ENCODE measurements around the gene KCNH1.

Gene KCNH1

DNA sequence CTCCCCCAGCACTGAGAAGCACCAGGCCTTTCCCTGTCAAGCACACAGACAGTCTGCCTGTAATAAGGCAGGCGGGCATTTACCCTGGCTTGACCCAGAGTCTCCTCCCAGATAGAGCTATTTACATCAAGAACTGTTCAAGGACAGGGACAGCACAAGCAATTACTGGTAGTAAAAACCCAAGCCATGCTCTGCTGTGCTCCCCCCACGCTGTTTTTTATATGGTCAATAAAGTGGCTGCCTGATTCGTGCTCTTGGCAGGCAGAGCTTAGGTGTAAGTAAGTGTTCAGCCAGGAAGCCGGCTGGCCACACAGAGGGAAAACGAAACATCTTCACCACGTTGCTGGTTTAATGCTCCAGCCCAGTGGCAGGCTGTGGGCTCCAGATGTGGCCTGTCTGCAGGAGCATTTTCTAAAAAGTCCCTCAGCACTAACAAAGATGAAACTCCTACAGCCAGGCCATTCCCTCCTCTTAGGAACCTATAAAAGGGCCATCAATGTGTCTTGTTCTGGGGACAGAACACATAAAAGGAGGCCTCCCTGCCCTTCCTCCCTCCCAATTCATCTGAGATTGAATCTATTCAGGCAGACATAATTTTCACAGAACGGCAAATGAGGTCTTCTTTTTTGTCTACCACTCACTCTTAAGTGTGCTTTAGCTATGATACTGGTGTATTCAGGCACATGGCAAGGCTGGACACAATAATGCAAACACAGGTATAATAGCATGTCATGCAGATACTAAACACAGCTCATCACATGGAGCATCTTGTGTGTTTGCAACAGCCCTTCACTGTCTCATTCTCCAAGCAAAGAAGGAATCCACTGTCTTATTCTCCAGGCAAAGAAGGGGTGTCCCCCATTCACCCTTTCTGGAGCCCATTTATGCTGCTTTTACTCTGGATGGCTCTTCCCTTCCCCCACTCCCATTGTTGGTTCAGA lies 426.4 kb downstream of the KCNH1 start:
- H3K4me1 ChIP-seq (ENCODE audit: control insufficient read depth, insufficient read depth, low read length), result no peaks in the 10 kb centered on the region
- no peaks in the 10 kb centered on the region for H3K36me3 ChIP-seq (ENCODE audit: control insufficient read depth, insufficient read depth, low read length)
- H3K27me3 ChIP-seq (ENCODE audit: control insufficient read depth, insufficient read depth, low read length), result no peaks in the 10 kb centered on the region
- H3K9ac ChIP-seq (ENCODE audit: low read length), result no peak overlapping the region
- H3K9me3 ChIP-seq (ENCODE audit: control insufficient read depth, low read length), result no peaks in the 10 kb centered on the region
- no peak overlapping the region for H3K4me3 ChIP-seq (ENCODE audit: low read length)

- Histone ChIP-seq H3K36me3 (ENCODE audit: control insufficient read depth, insufficient read depth, low read length) (no peaks in the 10 kb centered on the region), H3K9ac (ENCODE audit: low read length) (no peak overlapping the region), H3K4me3 (ENCODE audit: low read length) (no peak overlapping the region), H3K9me3 (ENCODE audit: control insufficient read depth, low read length) (no peaks in the 10 kb centered on the region), H3K27me3 (ENCODE audit: control insufficient read depth, insufficient read depth, low read length) (no peaks in the 10 kb centered on the region), H3K4me1 (ENCODE audit: control insufficient read depth, insufficient read depth, low read length) (no peaks in the 10 kb centered on the region)
Measured at GRCh38 chr1:210706246-210706645, 427.7 kb downstream of the KCNH1 start.

DNA sequence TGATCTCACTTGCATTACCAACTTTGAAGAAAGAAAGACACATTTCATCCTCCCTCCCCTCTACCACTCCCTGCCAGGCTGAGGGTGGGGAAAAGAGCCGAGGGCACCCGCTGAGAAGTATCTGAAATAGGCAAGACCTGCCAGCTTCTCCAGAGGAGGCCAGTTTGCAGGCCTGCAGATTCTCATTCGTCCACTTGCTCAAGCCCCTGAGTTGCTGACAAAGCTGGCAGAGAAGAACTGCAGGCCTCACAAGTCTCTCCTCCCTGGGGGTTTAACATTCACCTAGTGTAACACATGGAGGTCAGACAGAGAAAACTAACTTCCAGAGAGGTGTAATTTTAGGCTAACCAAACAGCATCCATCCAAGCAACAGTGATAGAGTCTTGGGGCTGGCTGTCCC lies 428.9 kb downstream of the KCNH1 start:
- Histone ChIP-seq H3K4me1 (ENCODE audit: control insufficient read depth, insufficient read depth, low read length) (no peaks in the 10 kb centered on the region), H3K27me3 (ENCODE audit: control insufficient read depth, insufficient read depth, low read length) (no peaks in the 10 kb centered on the region)

DNA sequence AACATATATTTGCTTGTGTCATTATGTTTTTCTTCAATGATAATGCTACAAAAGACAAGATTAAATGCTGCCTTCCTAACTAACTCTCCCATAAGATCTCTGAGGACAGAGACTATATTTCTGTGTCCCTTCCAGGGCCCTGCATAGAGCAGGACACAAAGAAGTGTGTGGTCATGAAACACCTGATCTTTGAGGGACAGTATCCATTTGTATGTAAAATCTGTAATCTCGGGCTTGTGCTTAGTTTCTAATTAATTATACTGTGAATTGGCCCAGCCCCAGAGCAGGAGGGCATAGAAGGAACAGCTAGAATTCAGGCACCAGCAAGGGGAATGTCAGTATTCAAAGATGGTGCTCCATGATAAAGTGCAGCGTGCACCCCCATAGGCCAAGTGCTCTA lies 430.4 kb downstream of the KCNH1 start:
- no peaks in the 10 kb centered on the region for H3K4me1 ChIP-seq (ENCODE audit: control insufficient read depth, insufficient read depth, low read length)
- H3K27me3 ChIP-seq (ENCODE audit: control insufficient read depth, insufficient read depth, low read length), result no peaks in the 10 kb centered on the region
- H3K9me3 ChIP-seq (ENCODE audit: control insufficient read depth, low read length), result no peaks in the 10 kb centered on the region
- H3K4me3 ChIP-seq (ENCODE audit: low read length), result no peak overlapping the region
- no peaks in the 10 kb centered on the region for H3K36me3 ChIP-seq (ENCODE audit: control insufficient read depth, insufficient read depth, low read length)
- no peak overlapping the region for H3K9ac ChIP-seq (ENCODE audit: low read length)

More for the DNA sequence above, 428.9 kb downstream of the KCNH1 start:
- Histone ChIP-seq H3K9me3 (ENCODE audit: control insufficient read depth, low read length) (no peaks in the 10 kb centered on the region), H3K9ac (ENCODE audit: low read length) (no peak overlapping the region), H3K4me3 (ENCODE audit: low read length) (no peak overlapping the region), H3K36me3 (ENCODE audit: control insufficient read depth, insufficient read depth, low read length) (no peaks in the 10 kb centered on the region)

- no peak overlapping the region for H3K9ac ChIP-seq (ENCODE audit: low read length)
- no peaks in the 10 kb centered on the region for H3K27me3 ChIP-seq (ENCODE audit: control insufficient read depth, insufficient read depth, low read length)
- no peaks in the 10 kb centered on the region for H3K4me1 ChIP-seq (ENCODE audit: control insufficient read depth, insufficient read depth, low read length)
- H3K36me3 ChIP-seq (ENCODE audit: control insufficient read depth, insufficient read depth, low read length), result no peaks in the 10 kb centered on the region
- H3K4me3 ChIP-seq (ENCODE audit: low read length), result no peak overlapping the region
- H3K9me3 ChIP-seq (ENCODE audit: control insufficient read depth, low read length), result no peaks in the 10 kb centered on the region
Measured at GRCh38 chr1:210702506-210702905, 431.4 kb downstream of the KCNH1 start.

DNA sequence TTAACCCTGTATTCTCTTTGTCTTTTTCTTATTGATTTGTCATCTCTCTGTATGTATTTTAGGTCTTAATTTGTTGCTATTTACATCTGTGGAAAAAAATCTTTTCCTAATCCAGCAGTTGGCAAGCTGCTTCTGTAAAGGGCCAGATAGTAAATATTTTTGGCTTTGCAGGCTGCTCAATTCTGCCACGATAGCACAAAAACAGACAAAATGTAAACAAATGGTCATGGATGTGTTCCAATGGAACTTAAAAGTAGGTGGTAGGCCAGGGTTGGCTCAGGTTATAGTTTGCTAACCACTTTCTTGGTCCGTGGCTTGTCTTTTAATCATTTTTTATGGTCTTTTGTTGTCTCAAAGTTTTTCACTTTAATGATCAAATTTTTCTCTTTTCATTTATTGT lies 433.4 kb downstream of the KCNH1 start:
- Histone ChIP-seq H3K27me3 (ENCODE audit: control insufficient read depth, insufficient read depth, low read length) (no peaks in the 10 kb centered on the region), H3K9ac (ENCODE audit: low read length) (no peak overlapping the region), H3K9me3 (ENCODE audit: control insufficient read depth, low read length) (no peaks in the 10 kb centered on the region), H3K4me3 (ENCODE audit: low read length) (no peak overlapping the region), H3K4me1 (ENCODE audit: control insufficient read depth, insufficient read depth, low read length) (no peaks in the 10 kb centered on the region), H3K36me3 (ENCODE audit: control insufficient read depth, insufficient read depth, low read length) (no peaks in the 10 kb centered on the region)

DNA sequence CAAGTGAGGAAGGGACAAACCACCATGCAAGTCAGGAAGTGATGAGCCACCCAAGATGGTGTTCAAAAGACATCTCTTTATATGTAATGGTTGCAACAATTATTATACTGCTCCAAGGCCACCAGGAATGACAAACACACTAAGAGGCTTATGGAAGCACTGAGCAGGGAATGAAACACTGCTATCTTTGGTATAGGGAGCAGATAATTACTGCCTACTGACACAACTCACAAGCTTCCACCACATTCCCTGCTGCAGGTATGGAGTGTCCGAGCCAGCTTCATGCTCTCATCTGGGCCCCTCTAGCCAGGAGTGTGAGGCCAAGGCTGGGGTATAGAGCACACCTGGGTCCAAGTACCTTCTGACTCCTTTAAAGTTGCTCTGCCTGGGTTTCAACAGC lies 433.9 kb downstream of the KCNH1 start:
- no peaks in the 10 kb centered on the region for H3K27me3 ChIP-seq (ENCODE audit: control insufficient read depth, insufficient read depth, low read length)

DNA sequence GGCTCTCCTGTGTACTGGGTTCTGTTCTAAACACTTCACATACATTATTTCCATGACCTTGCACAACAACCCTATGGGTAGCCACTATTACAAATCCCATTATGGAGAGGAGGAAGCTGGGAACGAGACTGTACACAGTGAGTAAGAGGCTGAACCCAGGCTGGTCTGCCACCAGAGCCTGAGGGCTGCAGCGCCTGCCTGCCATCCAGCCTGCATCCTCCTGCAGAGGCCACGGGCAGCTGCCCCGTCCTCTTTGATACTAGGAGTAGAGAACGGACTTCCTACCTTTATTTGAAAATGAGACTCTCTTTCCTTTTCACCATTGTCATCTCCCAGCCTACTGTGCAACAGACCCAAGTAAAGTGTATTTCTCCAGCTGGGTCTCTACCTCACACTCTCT lies 435.3 kb downstream of the KCNH1 start:
- no peaks in the 10 kb centered on the region for H3K27me3 ChIP-seq (ENCODE audit: control insufficient read depth, insufficient read depth, low read length)
- no peak overlapping the region for H3K4me3 ChIP-seq (ENCODE audit: low read length)
- H3K9ac ChIP-seq (ENCODE audit: low read length), result no peak overlapping the region
- no peaks in the 10 kb centered on the region for H3K36me3 ChIP-seq (ENCODE audit: control insufficient read depth, insufficient read depth, low read length)
- H3K9me3 ChIP-seq (ENCODE audit: control insufficient read depth, low read length), result no peaks in the 10 kb centered on the region
- H3K4me1 ChIP-seq (ENCODE audit: control insufficient read depth, insufficient read depth, low read length), result no peaks in the 10 kb centered on the region

More for the DNA sequence above, 433.9 kb downstream of the KCNH1 start:
- no peak overlapping the region for H3K9ac ChIP-seq (ENCODE audit: low read length)
- H3K4me1 ChIP-seq (ENCODE audit: control insufficient read depth, insufficient read depth, low read length), result no peaks in the 10 kb centered on the region
- H3K4me3 ChIP-seq (ENCODE audit: low read length), result no peak overlapping the region
- H3K9me3 ChIP-seq (ENCODE audit: control insufficient read depth, low read length), result no peaks in the 10 kb centered on the region
- H3K36me3 ChIP-seq (ENCODE audit: control insufficient read depth, insufficient read depth, low read length), result no peaks in the 10 kb centered on the region

- no peaks in the 10 kb centered on the region for H3K36me3 ChIP-seq (ENCODE audit: control insufficient read depth, insufficient read depth, low read length)
- H3K4me3 ChIP-seq (ENCODE audit: low read length), result no peak overlapping the region
Measured at GRCh38 chr1:210697185-210697584, 436.8 kb downstream of the KCNH1 start.

GRCh38 chr1:210696709-210697108 lies 437.2 kb downstream of the KCNH1 start:
- no peak overlapping the region for H3K4me3 ChIP-seq (ENCODE audit: low read length)
- H3K36me3 ChIP-seq (ENCODE audit: control insufficient read depth, insufficient read depth, low read length), result no peaks in the 10 kb centered on the region
- H3K27me3 ChIP-seq (ENCODE audit: control insufficient read depth, insufficient read depth, low read length), result no peaks in the 10 kb centered on the region
- no peaks in the 10 kb centered on the region for H3K9me3 ChIP-seq (ENCODE audit: control insufficient read depth, low read length)
- H3K4me1 ChIP-seq (ENCODE audit: control insufficient read depth, insufficient read depth, low read length), result no peaks in the 10 kb centered on the region
- no peak overlapping the region for H3K9ac ChIP-seq (ENCODE audit: low read length)

More at GRCh38 chr1:210697185-210697584, 436.8 kb downstream of the KCNH1 start:
- no peak overlapping the region for H3K9ac ChIP-seq (ENCODE audit: low read length)
- H3K27me3 ChIP-seq (ENCODE audit: control insufficient read depth, insufficient read depth, low read length), result no peaks in the 10 kb centered on the region
- H3K9me3 ChIP-seq (ENCODE audit: control insufficient read depth, low read length), result no peaks in the 10 kb centered on the region
- H3K4me1 ChIP-seq (ENCODE audit: control insufficient read depth, insufficient read depth, low read length), result no peaks in the 10 kb centered on the region

- no peaks in the 10 kb centered on the region for H3K9me3 ChIP-seq (ENCODE audit: control insufficient read depth, low read length)
- H3K27me3 ChIP-seq (ENCODE audit: control insufficient read depth, insufficient read depth, low read length), result no peaks in the 10 kb centered on the region
- no peaks in the 10 kb centered on the region for H3K4me1 ChIP-seq (ENCODE audit: control insufficient read depth, insufficient read depth, low read length)
- no peak overlapping the region for H3K4me3 ChIP-seq (ENCODE audit: low read length)
- H3K36me3 ChIP-seq (ENCODE audit: control insufficient read depth, insufficient read depth, low read length), result no peaks in the 10 kb centered on the region
- H3K9ac ChIP-seq (ENCODE audit: low read length), result no peak overlapping the region
Measured at GRCh38 chr1:210695026-210695425, 438.9 kb downstream of the KCNH1 start.

DNA sequence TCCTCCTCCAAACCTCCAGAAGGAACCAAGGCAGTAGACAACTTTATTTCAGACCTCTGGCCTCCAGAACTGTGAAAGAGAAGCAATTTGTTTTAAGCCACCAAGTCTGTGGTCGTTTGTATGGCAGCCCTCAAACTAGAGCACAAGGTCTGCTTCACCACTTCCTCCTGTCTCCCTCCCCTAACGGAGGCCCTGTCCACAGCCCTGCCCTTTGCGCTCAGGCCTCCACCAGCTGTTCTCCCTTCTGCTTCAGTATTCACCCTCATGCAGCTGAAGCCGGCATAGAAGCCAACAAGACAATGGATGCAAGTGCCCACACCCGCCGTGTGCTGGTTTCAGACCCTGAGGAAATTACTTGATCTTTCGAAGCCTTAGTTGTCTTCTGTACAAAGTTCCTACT lies 441.2 kb downstream of the KCNH1 start:
- H3K36me3 ChIP-seq (ENCODE audit: control insufficient read depth, insufficient read depth, low read length), result no peaks in the 10 kb centered on the region
- H3K27me3 ChIP-seq (ENCODE audit: control insufficient read depth, insufficient read depth, low read length), result no peaks in the 10 kb centered on the region
- no peak overlapping the region for H3K4me3 ChIP-seq (ENCODE audit: low read length)
- no peak overlapping the region for H3K9ac ChIP-seq (ENCODE audit: low read length)
- H3K4me1 ChIP-seq (ENCODE audit: control insufficient read depth, insufficient read depth, low read length), result no peaks in the 10 kb centered on the region
- H3K9me3 ChIP-seq (ENCODE audit: control insufficient read depth, low read length), result no peaks in the 10 kb centered on the region
